GM21723 (cell line): ENCODE results near the gene GLYR1.

ENCODE experiments used
- ATAC-seq: cut with Tn5 transposase; IDR thresholded peaks from one replicate; pipeline ENCODE4 v1.9.1; 2021; ENCODE audit warnings: mild to moderate bottlenecking, moderate library complexity; ENCODE audit not compliant: unreplicated experiment

Gene GLYR1

DNA sequence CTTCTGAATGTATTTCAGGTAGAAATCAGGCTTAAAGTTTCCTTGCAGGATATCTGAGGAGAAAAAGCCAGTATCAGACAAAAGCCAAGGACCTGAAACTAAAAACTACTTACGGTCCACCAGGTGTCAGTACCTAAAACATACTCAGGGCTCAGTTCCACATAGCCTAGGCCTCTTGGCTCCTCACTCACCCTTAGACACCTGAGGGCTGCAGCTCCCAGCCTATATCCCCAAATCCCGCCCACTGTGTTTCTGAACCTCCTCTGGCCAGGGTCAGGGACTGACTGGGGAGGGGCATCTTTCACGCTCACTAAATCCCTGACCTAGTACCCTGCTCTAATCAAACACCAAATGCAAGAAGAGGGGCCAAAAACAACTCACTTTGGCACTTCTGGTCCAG, 35.8 kb downstream of the GLYR1 start:
- no peak for ATAC-seq

DNA sequence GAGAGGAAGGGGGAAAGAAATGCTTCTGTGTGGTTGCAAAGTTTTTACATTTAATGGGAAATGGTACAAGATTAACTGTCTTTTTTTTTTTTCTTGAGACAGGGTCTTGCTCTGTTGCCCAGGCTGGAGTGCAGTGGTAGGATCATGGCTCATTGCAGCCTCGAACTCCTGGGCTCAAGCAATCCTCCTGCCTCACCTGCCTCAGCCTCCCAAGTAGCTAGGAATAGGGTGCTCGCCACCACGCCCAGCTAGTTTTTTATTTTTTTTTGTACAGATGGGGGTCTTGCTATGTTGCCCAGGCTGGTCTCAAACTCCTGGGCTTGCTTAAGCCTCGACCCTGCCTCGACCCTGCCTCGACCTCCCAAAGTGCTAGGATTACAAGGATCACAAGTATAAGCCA, 40.8 kb downstream of the GLYR1 start:
- no peak for ATAC-seq

DNA sequence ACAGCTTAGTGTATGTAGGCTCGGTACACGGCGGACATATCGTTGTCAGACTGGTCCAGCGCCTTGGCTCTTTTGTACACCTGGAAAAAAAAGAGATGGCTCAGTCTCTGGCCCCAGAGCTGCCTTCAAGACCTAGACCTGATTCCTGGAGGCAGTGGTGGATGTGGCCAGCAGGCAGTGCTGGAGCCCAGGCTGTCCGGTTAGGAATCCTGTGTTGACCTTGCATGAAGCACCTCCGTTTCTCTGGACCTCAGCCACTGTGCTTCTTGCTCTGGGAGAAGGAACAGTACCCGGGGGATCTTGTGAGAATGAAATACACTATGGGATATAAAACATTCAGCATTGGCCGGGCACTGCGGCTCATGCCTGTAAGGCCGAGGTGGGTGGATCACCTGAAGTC, 41.9 kb downstream of the GLYR1 start:
- ATAC-seq = no peak

DNA sequence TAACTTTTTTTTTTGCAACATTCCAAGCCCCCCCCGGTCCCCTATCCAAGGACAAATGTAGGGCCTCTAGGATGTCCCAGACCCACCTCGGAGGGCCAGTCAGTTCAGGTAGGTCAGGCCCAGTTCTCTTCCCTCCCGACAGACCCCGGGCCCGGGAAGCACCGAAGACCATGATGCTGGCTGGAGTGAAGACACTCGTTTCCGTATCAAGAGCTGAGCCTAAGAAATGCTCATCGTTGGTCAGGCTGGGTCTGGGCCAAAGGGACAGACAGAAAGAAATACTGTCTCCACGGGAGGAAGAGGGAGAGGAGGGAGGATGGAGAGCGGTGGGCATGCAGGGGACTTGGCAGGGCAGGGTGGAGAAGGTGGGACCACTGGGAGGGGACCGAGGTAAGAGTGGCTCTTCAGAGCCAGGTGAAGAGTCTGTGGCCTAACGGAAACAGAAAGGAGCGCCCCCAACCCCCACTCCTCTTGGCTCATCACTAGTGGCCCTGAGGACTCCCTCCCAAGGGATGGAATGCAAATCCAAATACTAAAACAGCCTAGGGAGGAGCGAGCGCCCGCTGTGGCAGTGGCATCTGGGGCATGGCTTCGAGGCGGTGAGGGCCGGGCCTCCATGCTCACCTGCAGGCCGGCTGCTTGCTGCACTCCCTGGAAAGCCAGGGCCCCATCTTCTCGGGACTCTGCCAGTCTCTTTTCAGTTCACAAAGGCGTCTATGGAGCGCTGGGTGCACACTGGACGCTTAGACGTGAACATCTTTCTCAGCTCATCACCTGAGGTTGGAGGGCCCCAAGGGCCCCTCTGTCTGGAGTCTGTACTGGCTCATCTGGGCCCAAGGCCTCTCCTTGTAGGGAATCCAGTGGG, 43.0 kb downstream of the GLYR1 start:
- no peak for ATAC-seq

DNA sequence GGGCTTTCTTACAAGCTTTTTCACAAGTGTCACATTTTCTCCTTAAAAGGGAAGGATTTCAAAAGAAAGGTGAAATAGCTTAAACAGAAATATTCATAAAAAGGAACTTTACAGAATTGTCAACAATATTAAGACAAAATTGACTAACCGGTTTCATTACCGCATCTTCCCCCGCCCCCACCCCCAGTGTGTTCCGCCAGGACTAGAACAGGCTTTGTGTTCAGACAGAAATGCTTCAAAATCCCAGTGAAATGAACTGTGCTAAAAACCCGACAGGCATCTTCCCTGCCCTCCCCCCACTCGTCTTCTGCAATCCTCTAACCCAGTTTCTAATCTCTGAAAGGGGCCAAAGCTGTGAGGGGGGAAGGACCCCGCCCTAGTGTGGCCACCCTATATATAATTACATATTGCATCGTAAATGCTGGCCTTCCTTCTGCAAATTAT, 43.7 kb downstream of the GLYR1 start:
- no peak for ATAC-seq

DNA sequence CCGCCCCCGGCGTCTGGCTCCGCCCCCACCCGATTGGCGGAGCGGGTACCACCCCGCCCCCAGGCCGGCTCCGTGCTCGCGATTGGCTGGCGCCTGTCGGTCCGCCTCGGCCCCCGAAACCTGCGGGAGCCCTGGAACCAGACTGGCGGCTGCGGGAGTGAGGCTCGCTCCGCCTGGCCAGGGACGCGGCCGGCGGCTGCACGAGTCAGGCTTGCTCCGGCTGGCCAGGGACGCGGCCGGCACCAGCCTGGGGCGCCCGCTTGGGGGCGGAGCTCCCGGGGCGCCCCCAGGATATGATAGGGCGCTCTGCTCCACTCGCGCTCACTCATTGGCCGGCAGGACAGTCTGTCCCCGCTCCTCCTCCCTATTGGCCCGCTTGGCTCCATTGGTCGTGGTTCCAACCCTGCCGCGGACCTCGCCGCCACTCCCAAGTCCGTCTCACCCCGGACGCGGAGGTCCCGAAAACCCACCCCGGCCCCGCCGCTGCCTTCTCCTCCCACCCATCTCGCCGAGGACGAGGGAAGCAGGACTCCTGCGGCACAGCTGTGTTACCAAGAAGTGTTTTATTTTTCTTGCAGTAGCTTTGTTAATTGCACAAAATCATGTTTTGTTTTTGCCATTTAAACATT, 44.3 kb downstream of the GLYR1 start:
- ATAC-seq = peak; percentile 91

DNA sequence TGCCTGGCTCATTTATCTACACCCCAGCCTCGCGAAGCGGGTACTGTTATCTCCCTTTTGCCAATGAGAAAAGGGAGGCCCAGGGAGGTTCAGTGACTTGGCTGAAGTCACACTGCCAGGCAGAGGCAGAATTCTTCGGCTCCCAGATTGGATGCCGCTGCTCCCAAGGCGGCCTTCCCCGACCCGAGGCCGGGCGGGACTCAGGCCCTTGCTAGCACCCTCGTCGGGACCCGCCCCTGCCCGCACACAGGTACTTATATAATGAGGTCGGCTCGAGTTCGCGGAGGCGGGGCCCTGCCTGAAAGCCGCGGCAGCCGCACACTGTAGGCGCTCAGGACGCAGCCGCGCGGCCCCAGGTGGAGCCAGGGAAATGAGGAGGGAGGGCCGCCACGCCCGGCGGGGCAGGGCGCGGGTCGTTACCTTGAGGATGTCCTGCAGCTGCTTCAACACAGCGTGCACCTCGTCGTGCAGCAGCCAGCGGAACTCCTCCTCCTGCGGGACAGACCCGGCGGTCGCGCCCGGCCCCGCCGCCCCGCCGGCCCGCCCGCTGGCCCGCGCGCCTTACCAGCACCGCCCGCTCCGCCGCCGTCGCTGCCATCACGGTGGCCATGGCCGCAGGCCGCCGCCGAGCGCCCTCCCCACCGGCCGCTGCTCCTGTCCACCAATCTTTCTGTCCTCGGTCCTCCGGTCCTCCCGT, 45.0 kb downstream of the GLYR1 start, which contains the start of gene ROGDI:
Gene ROGDI (minus strand): TSS at position 672 of the 697 bp plus-strand sequence. CDS start 62 bp downstream, at position 610.
- peak; percentile 60 for ATAC-seq

DNA sequence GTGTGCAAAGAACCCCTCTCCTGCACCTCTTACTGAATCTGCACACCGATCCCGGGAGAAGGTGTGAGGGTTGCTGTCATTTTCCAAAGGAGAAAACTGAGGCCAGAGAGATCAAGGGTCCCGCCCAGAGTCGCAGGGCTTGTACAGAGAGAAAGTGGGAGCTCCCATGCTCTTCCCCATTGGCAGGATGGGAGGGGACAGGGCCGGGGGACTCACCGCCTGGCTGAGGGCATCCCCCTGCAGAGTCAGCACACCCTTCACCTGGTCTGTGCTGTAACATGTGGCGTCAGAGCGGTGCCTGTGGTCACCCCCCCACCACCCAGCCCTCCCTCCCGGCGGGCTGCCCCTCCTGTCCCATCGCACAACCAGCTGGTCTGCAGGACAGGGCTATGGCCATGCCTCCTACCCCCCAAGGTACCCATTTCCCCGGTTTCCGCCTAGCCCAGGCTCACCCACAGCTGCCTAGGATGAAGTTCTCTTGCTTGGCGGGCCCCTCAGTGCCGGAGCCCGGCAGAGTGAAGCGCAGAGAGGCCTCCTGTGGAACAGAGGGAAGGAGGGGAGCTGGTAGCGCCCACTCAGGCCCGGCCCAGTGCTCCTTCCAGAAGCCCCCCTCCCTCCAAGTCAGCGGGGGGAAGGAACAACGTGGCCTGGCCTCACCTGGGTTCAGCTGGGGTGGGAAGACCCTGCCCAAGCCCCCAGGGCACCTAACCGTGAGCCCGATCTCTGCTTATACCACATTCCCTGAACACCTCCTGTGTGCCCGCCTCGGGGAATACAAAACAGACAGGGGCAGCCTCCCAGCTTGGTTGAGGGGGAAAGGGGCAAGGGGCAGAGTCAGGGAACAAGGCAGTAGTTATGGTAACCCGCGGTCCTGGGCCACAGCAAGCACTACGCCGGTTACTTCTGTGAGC, 45.8 kb downstream of the GLYR1 start:
- ATAC-seq = no peak

DNA sequence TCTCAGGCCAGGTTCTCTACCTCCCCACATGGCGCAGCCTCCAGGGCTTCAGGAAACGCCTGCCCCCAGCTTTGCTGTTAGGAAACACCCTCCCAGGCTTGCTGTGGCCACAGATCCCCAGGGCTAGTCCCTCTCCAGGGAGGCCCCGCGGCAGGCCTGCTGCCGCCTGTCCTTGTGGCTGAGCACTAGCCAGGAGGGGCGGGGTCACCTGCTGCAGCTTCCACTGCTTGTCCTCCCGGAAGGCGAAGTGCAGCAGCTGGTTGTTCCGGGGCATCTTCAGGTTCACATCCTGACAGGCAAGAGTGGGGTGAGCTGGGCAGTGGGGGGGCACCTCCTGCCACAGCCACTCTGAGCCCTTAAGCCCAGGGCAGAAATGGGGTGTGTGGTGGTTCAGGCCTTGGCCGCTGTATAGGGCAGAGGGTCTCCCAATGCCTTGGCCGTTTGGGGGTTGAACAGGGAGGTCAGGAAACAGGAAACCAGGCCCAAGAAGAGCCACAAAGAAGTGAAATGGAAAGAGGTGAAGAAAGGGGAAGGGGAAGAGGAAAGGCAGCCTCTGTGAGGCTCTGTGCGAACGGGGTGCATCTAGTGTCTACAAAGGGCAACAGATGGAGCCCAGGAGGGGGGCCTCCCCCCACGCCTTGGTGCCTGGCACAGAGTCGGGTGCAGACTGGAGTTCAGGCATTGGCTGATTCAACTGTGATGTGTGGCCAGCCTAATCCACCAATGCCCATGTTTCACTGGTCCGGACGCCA, 46.6 kb downstream of the GLYR1 start:
- no peak for ATAC-seq

DNA sequence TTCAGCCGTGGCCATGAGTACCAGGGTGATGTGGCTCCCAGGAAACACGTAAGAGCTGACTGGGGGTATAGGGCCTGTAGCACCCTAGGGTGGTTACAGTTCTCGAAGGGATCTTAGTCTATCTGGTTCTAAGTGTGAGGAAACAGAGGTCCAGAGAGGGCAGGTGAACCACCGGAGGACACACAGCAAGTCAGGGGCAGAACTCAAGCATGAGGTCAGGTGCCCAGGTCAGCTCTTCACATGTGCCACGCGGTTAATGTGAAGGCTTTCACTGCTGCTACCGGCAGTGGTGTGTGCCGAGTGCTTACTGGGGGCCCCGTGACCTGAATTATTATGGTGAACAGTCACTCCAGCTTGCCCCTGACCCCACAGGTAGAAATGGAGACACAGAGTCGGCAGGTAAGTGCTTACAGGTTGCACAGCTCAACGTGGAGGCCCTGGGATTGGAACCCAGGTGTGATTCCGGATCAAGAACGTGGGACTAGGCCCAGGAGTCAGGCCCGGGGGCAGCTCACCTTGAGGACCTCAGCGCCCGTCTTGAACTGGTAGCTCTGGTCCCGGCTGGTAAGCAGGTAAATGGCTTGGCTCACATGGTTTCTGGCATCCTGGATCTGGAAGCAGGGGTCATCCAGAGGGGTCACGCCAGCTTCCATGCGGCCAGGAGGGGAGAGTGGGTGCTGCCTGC, 47.8 kb downstream of the GLYR1 start:
- ATAC-seq = no peak

DNA sequence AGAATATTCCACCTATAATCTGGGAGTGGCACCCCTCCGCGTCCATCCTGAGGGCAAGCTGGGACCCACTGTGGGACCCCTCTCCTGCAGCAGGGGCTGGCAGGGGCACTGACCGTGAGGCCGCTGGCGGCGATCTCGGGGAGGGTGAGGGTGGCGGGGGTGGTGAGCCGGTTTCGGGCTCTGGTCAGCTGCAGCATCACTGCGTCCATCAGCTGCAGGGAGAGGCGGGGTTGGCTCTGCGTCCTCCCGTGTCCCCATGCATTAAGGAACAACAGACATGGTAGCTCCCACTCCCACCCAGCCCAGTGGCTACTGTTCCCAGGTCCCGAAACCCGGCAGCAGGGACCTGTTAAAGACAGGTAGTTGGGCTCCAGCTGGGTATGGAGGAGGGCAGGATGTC, 48.6 kb downstream of the GLYR1 start:
- no peak for ATAC-seq

DNA sequence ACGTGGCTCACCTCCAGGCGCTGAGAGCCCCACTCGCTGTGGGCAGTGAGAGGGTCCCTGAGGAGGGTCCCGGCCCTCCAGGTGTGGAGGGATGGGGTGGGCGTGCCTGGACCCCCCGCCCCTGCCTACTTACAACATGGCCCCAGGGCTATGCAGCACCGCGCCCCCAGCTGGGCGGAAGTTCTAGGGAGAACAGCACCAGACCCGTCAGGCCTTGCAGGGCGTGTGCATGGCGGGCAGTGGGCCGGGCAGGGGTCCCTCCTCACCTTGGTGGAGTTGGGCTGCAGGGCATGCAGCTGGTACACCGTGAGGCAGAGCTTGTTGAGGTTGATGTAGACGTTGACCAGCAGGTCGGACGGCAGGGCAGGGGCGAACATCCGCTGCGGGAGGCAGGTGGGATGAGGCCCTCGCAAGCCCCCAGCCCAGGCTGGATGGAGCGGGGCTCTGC, 49.3 kb downstream of the GLYR1 start:
- no peak for ATAC-seq

DNA sequence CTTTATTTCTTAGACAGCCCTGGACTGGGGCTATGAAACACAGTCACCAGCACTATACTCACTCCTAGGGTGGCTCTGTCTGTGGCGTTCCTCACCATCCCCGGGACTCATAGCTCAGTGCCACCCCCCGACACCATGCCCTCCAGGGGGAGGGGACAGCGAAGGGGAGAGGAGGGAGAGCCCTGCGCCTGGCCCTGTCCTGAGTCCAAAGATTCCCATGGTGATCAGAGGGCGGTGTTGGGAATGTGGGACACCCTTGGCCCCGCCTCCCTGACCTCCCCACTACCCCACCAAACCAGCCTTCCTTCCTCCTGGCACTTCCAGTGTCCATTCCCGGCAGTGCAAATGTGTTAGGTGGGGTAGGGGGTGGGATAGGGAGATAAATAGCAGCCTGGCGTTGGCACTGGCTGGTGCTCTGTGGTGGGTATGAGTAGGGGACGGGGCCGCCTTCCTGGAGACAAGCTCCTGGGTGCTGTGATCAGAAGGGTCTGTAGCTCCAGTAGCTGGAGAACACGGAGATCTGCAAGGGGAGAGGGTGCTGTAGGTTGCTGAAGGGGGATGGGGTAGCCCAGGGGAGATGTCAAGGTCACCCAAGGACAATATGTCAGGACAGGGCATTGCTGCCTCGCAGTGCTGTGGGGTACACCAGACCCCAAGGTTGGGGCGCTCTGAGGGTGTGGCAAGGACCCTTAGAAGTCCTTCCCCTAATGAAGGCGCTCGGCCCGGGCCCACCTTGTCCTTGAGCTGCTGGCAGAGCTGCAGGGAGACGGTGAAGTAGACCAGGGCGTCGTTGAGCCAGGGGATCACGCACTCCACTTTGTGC, 49.9 kb downstream of the GLYR1 start:
- ATAC-seq = no peak

DNA sequence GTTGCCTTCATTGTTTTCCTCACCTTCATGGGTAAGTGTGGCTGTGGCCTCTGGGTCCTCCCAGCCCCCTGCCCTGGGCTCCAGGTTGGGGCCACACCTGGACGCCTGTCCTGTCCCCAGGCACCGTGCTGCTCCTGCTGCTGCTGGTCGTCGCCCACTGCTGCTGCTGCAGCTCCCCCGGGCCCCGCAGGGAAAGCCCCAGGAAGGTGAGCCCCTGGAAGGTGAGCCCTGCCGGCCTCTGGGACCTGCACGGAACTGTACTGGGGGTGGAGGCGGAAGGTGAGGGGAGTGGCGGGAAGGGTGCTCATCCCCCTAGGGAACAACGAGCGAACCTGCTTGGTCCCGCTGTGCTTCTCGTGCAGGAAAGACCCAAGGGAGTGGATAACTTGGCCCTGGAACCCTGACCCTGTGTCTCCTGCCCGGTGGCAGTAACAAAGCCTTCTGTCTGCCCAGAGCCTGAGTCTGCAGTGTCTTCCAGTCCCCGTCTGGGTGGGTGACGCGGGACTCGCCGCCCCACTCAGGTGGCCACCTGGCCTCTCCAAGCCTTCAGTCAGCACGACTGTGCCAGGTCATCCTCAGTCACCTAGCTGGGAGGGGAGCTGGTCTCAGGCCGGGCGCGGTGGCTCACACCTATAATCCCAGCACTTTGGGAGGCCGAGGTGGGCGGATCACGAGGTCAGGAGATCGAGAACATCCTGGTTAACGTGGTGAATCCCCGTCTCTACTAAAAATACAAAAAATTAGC, 51.1 kb downstream of the GLYR1 start:
- no peak for ATAC-seq

DNA sequence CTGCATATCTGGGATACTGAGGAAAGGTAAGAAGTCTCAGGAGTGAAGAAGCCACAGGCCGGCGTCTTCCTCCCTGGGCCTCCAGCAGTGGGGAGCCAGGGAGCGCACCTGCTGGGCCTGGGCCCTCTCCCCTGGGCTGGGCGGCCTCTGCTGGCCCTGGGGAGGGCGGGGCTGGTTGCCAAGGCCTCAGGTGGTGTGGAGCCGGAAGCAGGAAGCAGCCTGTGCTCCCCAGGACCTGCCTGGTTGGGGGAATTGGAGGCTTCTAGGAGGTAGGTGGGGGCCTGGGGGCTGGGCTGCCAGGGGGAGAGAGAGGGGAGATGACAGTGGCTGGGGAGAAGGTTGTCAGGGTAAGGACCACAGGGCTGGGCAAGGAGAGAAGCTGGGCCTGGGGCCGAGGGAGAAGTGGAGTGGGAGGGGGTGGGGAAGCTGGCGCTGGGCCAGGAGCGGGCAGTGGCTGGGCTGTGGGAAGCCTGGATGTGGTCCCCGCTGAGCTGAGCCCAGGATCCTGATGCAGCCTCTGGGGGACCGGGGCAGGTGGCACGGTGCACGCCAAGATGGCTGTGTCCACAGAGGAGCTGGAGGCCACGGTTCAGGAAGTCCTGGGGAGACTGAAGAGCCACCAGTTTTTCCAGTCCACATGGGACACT, 51.8 kb downstream of the GLYR1 start, which contains the start of gene SMIM22:
Gene SMIM22 (plus strand): TSS at position 189 of the 647 bp plus-strand sequence. CDS start 366 bp downstream, at position 555.
- no peak for ATAC-seq

DNA sequence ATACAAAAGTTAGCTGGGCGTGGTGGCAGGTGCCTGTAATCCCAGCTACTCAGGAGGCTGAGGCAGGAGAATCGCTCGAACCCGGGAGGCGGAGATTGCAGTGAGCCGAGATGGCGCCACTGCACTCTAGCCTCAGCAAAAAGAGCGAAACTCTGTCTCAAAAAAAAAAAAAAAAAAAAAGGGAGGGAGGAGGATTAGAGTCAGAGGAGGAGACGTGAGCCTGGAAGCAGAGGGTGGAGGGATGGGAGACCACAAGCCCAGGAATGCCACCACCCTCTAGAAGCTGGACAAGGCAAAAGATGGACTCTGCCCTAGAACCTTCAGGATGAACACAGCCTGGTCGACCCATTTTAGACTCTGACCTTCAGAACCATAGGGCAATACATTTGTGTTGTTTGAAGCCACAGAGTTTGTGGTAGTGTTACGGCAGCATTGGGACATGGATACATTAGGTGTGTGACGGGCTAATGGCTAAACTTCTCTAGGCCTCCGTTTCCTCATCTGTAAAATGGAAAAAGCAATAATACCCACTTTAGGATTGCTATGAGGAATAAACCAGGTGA, 54.1 kb downstream of the GLYR1 start:
- ATAC-seq = no peak

DNA sequence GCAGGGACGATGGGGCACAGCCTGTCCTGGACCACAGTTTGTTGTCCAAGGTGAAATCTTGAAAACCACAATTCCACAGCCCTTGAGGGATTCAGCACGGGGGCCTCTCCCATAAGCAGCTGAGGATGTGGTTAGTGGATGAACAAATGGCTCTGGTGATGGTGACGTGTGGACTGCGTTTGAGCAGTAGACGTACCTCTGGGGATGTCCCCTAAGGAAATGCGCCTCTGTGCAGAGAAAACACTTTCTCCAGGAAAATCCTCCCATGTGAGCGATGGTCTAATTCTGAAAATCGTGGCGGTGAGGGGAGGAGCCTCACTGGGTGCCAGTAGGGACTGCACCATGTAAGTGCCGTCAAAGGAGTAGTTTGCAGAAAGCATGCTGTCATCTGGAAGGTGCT, 56.2 kb downstream of the GLYR1 start:
- ATAC-seq = no peak
